ENCODE results near the gene AP1S2. TPM values are rescaled to one million over a fixed set of nuclear protein-coding genes. Genes with fewer than 3 reads are reported as not detected.

Gene AP1S2
- total and polyA plus RNA-seq, 10 donors, result 23.3 to 133 (median 64.7) TPM

- no peak for DNase-seq
- Histone ChIP-seq H3K36me3 (no peaks in the 10 kb centered on the region), H3K4me3 (no peak overlapping the region), H3K27me3 (replicated peaks in 1 of 7) (peaks cover 0 to 22% (median 0%) of the 10 kb centered on the region in 7 donors), H3K4me1 (no peaks in the 10 kb centered on the region), H3K9me3 (peaks cover 0 to 9% (median 2%) of the 10 kb centered on the region in 8 donors), H3K27ac (no peak overlapping the region)
- no peak for TF ChIP-seq POLR2AphosphoS5 (IDR thresholded peaks at IDR 0.05)
- TF ChIP-seq POLR2A (IDR thresholded peaks at IDR 0.05), result no peak
- TF ChIP-seq CTCF (IDR thresholded peaks at IDR 0.05 in 8 of 11, conservative IDR thresholded peaks at IDR 0.05 in 3 of 11), result no peak
- 60 to 94% (median 82%) methylated on average over 3 of the region's 3 CpGs for WGBS, 5 donors
- intact Hi-C loops (cut with DNase I; ENCODE audit: low total_unique reads), result no loop called here
Measured at GRCh38 chrX:15874672-15875071, 20.1 kb upstream of the AP1S2 start.

GRCh38 chrX:15873566-15873965 lies 19.0 kb upstream of the AP1S2 start:
- Histone ChIP-seq H3K27me3 (replicated peaks in 1 of 7) (peaks cover 0 to 18% (median 0%) of the 10 kb centered on the region in 7 donors), H3K27ac (no peak overlapping the region), H3K4me1 (no peaks in the 10 kb centered on the region), H3K9me3 (no peaks in the 10 kb centered on the region), H3K4me3 (no peak overlapping the region), H3K36me3 (no peaks in the 10 kb centered on the region)
- intact Hi-C loops (cut with DNase I; ENCODE audit: low total_unique reads), result no loop called here
- TF ChIP-seq POLR2AphosphoS5 (IDR thresholded peaks at IDR 0.05) (no peak), CTCF (IDR thresholded peaks at IDR 0.05 in 8 of 11, conservative IDR thresholded peaks at IDR 0.05 in 3 of 11) (no peak), POLR2A (IDR thresholded peaks at IDR 0.05) (no peak)
- no peak for DNase-seq
- 86 to 93% (median 91%) methylated on average over 4 of the region's 4 CpGs for WGBS, 5 donors

GRCh38 chrX:15870310-15870709 lies 15.7 kb upstream of the AP1S2 start:
- Histone ChIP-seq H3K9me3 (no peaks in the 10 kb centered on the region), H3K4me3 (no peak overlapping the region), H3K36me3 (no peaks in the 10 kb centered on the region), H3K4me1 (no peaks in the 10 kb centered on the region), H3K27me3 (replicated peaks in 1 of 7) (peaks cover 0 to 11% (median 0%) of the 10 kb centered on the region in 7 donors), H3K27ac (no peak overlapping the region)
- no peak for TF ChIP-seq POLR2A (IDR thresholded peaks at IDR 0.05)
- no peak for TF ChIP-seq POLR2AphosphoS5 (IDR thresholded peaks at IDR 0.05)
- no peak for TF ChIP-seq CTCF (IDR thresholded peaks at IDR 0.05 in 8 of 11, conservative IDR thresholded peaks at IDR 0.05 in 3 of 11)
- no peak for DNase-seq
- WGBS, 5 donors, result 80 to 93% (median 85%) methylated on average over 4 of the region's 4 CpGs
- intact Hi-C loops (cut with DNase I; ENCODE audit: low total_unique reads), result no loop called here

GRCh38 chrX:15869695-15870094 lies 15.1 kb upstream of the AP1S2 start:
- Histone ChIP-seq H3K27ac (no peak overlapping the region), H3K4me1 (no peaks in the 10 kb centered on the region), H3K9me3 (no peaks in the 10 kb centered on the region), H3K36me3 (no peaks in the 10 kb centered on the region), H3K4me3 (no peak overlapping the region), H3K27me3 (replicated peaks in 1 of 7) (peaks cover 0 to 15% (median 0%) of the 10 kb centered on the region in 7 donors)
- 94 to 96% (median 94%) methylated on average over 4 of the region's 4 CpGs for WGBS, 5 donors
- no peak for DNase-seq
- TF ChIP-seq POLR2AphosphoS5 (IDR thresholded peaks at IDR 0.05), result no peak
- TF ChIP-seq CTCF (IDR thresholded peaks at IDR 0.05 in 8 of 11, conservative IDR thresholded peaks at IDR 0.05 in 3 of 11), result no peak
- no peak for TF ChIP-seq POLR2A (IDR thresholded peaks at IDR 0.05)
- intact Hi-C loops (cut with DNase I; ENCODE audit: low total_unique reads), result no loop called here

All from spleen (tissue), 11 donors.